ENCODE measurements around the gene CHCHD10. TPM values are rescaled to one million over a fixed set of nuclear protein-coding genes. Genes with fewer than 3 reads are reported as not detected.

CHCHD10 gene
- total and polyA plus RNA-seq, 10 of the 15 experiments (the other 5 are each of a cell fraction or from before 2014, with no cell fraction given): 13.2 to 241 (median 128) TPM

DNA sequence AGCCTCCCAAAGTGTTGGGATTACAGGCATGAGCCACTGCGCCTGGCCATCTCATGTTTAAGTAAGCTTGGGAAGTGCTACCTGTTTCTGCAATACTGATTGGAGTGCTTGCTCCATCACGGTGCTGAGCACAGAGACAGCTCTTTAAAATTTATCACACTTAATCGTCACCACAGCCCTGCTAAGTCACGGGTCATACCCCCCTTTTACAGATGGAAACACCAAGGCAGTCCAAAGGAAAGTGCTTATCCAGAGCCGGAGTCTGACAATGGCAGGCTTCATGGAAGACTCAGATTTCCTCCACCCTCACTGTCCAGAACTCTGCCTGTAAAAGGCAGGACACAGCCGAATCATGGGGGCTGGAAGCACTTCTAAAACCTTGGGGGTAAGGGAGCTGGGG lies 7.7 kb downstream of the CHCHD10 start:
- H3K27ac ChIP-seq (ENCODE audit: control insufficient read depth, insufficient read depth): no peak overlapping the region
- no peaks in the 10 kb centered on the region; the same call in 1 of the 2 replicates for H4K20me1 ChIP-seq (ENCODE audit: control insufficient read depth, insufficient read depth)
- H3K4me3 ChIP-seq: no peak overlapping the region
- no peak overlapping the region for H3K9ac ChIP-seq (ENCODE audit: control insufficient read depth, insufficient read depth, low read length)
- H3K9me3 ChIP-seq (replicated peaks; ENCODE audit: control insufficient read depth, insufficient read depth, low read length): no peaks in the 10 kb centered on the region
- FAIRE-seq: no peak
- no TSS peak for BruUV-seq (replicated peaks)
- peaks cover 18% of the 10 kb centered on the region for H3K4me1 ChIP-seq (ENCODE audit: control insufficient read depth, insufficient read depth, low read length)
- no peaks in the 10 kb centered on the region; a peak in 1 of 4 replicates for H3K36me3 ChIP-seq (ENCODE audit: control insufficient read depth in 2 of 2, insufficient read depth in 2 of 2, low read length in 1 of 2)
- H3K79me2 ChIP-seq (ENCODE audit: control insufficient read depth, insufficient read depth, low read length): 0 out of 2 replicates have a peak, but pooled peaks cover 2% of the 10 kb centered on the region
- DNase-seq (ENCODE audit: low read depth, low spot score): no peak
- ChIA-PET SMC1A (ENCODE audit: uncharacterized antibody, unreplicated experiment) (no interaction called here), CTCF (no interaction called here), POLR2A (interaction anchor here (0.7 kb wide), 1 partner anchor 1902 kb away, joined by 3 read pairs; no protein-coding TSS in a partner anchor), RAD21 (ENCODE audit: unreplicated experiment) (no interaction called here)
- ATAC-seq: no peak
- in situ Hi-C loops (cut with MboI) (no loop called here), intact Hi-C loops (cut with micrococcal nuclease; ENCODE audit: unreplicated experiment) (no loop called here)
- no peaks in the 10 kb centered on the region for H3K27me3 ChIP-seq (replicated peaks in 1 of 2; ENCODE audit: control insufficient read depth in 2 of 2, insufficient read depth in 2 of 2, low read length in 1 of 2)
- no peak overlapping the region for H2AFZ ChIP-seq (ENCODE audit: control insufficient read depth, low read depth, low read length)
- no peak overlapping the region for H3K4me2 ChIP-seq (ENCODE audit: control insufficient read depth, insufficient read depth)
- WGBS (ENCODE audit: insufficient coverage, insufficient replicate concordance, low lambda C conversion rate, missing lambda C conversion rate): 78% methylated on average over 6 of the region's 6 CpGs
- TF ChIP-seq, protein P1, sequence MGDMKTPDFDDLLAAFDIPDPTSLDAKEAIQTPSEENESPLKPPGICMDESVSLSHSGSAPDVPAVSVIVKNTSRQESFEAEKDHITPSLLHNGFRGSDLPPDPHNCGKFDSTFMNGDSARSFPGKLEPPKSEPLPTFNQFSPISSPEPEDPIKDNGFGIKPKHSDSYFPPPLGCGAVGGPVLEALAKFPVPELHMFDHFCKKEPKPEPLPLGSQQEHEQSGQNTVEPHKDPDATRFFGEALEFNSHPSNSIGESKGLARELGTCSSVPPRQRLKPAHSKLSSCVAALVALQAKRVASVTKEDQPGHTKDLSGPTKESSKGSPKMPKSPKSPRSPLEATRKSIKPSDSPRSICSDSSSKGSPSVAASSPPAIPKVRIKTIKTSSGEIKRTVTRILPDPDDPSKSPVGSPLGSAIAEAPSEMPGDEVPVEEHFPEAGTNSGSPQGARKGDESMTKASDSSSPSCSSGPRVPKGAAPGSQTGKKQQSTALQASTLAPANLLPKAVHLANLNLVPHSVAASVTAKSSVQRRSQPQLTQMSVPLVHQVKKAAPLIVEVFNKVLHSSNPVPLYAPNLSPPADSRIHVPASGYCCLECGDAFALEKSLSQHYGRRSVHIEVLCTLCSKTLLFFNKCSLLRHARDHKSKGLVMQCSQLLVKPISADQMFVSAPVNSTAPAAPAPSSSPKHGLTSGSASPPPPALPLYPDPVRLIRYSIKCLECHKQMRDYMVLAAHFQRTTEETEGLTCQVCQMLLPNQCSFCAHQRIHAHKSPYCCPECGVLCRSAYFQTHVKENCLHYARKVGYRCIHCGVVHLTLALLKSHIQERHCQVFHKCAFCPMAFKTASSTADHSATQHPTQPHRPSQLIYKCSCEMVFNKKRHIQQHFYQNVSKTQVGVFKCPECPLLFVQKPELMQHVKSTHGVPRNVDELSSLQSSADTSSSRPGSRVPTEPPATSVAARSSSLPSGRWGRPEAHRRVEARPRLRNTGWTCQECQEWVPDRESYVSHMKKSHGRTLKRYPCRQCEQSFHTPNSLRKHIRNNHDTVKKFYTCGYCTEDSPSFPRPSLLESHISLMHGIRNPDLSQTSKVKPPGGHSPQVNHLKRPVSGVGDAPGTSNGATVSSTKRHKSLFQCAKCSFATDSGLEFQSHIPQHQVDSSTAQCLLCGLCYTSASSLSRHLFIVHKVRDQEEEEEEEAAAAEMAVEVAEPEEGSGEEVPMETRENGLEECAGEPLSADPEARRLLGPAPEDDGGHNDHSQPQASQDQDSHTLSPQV (IDR thresholded peaks at IDR 0.05): no peak
- no peak for TF ChIP-seq SUZ12 (IDR thresholded peaks at IDR 0.05; ENCODE audit: unreplicated experiment)
- TF ChIP-seq RAD21 (IDR thresholded peaks at IDR 0.05; ENCODE audit: insufficient read depth, low read depth, low read length): no peak
- TF ChIP-seq, protein P2, sequence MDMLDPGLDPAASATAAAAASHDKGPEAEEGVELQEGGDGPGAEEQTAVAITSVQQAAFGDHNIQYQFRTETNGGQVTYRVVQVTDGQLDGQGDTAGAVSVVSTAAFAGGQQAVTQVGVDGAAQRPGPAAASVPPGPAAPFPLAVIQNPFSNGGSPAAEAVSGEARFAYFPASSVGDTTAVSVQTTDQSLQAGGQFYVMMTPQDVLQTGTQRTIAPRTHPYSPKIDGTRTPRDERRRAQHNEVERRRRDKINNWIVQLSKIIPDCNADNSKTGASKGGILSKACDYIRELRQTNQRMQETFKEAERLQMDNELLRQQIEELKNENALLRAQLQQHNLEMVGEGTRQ (IDR thresholded peaks at IDR 0.05; ENCODE audit: borderline replicate concordance, low read depth, low read length): no peak
- no peak for TF ChIP-seq MEF2A (IDR thresholded peaks at IDR 0.05; ENCODE audit: insufficient read depth, low read depth, low read length)
- no peak for TF ChIP-seq POLR2A (IDR thresholded peaks at IDR 0.05; ENCODE audit: low read depth, low read length)
- TF ChIP-seq KLF5 (IDR thresholded peaks at IDR 0.05; ENCODE audit: partially characterized antibody): no peak
- TF ChIP-seq ZZZ3 (IDR thresholded peaks at IDR 0.05; ENCODE audit: control insufficient read depth, insufficient read length, low read depth): no peak
- no peak for TF ChIP-seq CHD4 (IDR thresholded peaks at IDR 0.05)
- no peak for TF ChIP-seq MYC (IDR thresholded peaks at IDR 0.05; ENCODE audit: insufficient read depth, insufficient read length, insufficient replicate concordance, low read length, severe bottlenecking)
- no peak for TF ChIP-seq BMI1 (IDR thresholded peaks at IDR 0.05; ENCODE audit: borderline replicate concordance)
- no peak for TF ChIP-seq RUNX3 (IDR thresholded peaks at IDR 0.05; ENCODE audit: low read length)
- TF ChIP-seq, protein P3, sequence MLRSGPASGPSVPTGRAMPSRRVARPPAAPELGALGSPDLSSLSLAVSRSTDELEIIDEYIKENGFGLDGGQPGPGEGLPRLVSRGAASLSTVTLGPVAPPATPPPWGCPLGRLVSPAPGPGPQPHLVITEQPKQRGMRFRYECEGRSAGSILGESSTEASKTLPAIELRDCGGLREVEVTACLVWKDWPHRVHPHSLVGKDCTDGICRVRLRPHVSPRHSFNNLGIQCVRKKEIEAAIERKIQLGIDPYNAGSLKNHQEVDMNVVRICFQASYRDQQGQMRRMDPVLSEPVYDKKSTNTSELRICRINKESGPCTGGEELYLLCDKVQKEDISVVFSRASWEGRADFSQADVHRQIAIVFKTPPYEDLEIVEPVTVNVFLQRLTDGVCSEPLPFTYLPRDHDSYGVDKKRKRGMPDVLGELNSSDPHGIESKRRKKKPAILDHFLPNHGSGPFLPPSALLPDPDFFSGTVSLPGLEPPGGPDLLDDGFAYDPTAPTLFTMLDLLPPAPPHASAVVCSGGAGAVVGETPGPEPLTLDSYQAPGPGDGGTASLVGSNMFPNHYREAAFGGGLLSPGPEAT (IDR thresholded peaks at IDR 0.05; ENCODE audit: low read depth): no peak

All from GM12878 (cell line).